ENCODE results near the gene UBTD1.
A peak's percentile ranks its signal among the peaks of the same experiment; 100 is the strongest.

The UBTD1 gene

DNA sequence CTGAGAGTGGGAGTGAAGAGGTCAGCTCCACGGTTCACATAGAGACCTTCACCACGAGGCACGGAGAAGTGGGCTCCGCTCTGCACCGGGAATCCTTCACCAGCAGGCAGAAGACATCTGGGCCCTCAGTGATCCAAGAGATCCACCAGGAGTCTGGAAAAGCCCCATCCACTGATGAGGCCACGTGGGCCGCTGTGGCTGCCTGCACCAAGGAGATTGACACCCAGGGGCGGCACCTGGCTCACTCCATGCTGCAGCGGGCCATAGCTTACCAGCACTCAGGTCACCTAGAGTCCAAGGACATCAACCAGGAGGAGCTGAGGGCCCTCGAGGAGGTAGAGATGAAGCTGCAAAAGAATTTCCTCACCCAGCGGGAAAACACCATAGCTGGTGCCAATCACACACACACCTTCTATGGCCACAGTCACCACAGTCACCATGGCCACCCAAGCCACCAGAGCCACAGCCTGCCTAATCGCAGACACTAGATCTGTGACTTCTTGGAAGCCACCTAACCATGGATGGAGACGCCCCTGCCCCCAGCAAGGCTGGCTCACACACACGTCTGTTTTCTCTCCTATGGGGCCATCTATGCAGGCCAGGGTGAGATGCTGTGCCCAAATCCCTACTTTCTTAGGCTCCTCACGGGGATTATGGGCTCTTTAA lies 91.5 kb downstream of the UBTD1 start:
- no peak for FAIRE-seq

GRCh38 chr10:97590748-97591495 lies 92.2 kb downstream of the UBTD1 start:
- FAIRE-seq: no peak

- FAIRE-seq: no peak
Observed at GRCh38 chr10:97593421-97593820, 94.7 kb downstream of the UBTD1 start.

- no peak for FAIRE-seq
Observed at GRCh38 chr10:97596101-97597082, 97.7 kb downstream of the UBTD1 start.

DNA sequence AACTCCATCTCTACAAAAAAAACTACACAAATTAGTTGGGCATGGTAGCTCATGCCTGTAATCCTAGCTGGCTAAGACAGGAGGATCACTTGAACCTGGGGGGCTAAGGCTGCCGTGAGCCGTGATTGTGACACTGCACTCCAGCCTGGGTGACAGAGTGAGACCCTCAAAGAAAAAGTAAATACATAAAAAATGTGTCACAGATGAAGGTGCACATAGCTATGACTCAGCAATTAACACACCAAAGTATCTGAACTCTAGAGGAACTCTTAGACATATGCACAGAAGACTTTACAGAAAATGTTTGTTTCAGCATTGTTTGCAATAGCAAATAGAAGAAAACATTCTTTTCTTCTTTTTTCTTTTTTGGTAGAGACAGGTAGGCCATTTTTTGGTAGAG lies 99.1 kb downstream of the UBTD1 start:
- FAIRE-seq: no peak

DNA sequence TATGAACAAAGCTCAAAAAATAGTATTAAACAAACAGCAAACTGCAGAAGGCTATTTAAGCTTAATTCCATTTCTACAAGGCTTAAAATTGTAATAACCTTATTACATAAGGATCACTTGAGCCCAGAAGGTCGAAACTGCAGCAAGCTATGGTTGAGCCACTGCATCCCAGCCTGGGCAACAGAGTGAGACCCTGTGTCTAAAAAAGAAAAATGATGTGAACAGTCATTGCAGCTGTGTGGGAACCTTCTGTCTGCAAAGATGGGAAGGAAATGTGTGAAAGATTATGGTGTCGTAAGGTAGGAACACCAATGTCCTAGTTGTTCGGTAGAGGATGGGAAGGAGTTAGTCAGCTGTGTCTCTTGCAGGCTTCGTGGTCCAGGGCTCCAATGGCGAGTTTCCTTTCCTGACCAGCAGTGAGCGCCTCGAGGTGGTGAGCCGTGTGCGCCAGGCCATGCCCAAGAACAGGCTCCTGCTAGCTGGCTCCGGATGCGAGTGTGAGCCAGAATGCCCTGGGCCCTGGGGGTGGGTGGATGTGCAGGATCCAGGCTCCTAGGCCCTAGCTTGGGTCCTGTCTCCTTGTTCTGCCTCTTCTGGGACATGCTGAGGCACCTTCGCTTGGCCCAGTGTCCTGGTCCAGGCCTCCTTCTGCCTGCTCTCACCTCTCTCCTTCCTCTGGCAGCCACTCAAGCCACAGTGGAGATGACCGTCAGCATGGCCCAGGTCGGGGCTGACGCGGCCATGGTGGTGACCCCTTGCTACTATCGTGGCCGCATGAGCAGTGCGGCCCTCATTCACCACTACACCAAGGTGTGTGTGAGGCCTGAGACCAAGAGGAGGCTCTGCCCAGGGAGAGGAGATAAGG lies 99.9 kb downstream of the UBTD1 start:
- no peak for FAIRE-seq

DNA sequence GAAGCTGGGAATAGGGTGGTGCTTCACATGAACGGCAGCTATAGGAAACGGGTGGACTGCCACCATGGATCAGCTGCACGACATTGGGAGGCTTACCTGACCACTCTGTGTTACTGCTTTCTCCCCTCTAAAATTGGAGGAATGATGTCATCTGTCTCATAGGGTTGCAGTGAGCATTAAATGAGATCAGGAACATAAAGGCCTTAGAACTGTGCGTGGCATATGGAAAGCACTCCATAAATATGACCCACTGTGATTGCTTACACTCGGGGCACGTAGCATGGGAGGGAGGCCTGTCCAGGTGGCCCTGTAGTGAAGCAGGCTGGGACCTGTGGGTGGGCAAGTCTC lies 100.5 kb downstream of the UBTD1 start:
- no peak for FAIRE-seq

DNA sequence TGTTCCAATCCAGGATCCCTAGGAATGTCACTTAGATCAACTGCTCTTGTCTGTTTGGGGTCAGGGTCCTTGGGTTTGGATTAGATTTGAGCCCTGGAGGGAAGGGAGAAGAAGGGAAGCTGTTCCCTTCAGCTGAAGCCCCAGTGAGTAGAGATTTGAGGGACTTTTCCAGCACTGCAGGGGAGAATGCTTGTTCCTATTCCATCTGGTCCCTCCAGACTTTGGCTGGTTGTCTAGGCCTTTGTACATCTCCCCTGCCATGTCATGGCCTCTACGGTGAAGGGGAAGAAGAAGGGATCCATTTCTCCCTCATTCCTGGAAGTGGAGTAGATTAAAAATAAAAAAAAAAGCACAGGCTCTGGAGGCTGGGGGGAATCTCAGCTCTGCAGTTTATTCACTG lies 101.9 kb downstream of the UBTD1 start:
- no peak for FAIRE-seq

- FAIRE-seq: no peak
Observed at GRCh38 chr10:97601268-97602215, 102.8 kb downstream of the UBTD1 start.

GRCh38 chr10:97607095-97607636 lies 108.4 kb downstream of the UBTD1 start:
- FAIRE-seq: no peak

DNA sequence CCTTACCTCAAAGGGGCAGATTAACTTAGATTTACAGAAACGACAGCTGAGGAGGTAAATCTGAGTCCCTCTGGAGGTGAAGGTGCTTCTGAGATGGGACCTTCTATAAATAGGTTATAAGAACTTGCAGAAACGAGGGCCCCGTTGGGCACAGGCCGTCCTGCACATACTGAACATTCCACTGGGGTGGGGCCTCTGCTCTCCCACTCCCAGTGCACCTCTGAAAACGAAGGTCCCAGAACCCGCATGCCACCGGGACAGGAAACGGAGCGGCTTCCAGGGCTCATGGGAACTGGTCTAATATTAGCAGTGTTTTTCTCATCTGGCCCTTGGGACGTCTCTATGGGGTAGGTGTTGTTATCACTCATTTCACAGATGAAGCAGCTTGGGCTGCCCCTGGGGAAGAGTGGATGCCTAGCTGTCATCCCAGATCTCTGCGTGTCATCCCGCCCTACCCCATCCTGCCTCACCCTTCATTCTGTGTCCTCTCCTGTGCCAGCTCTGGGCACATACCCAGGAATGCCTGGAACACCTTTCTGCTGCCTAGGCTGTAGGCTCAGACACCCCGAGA lies 110.4 kb downstream of the UBTD1 start:
- no peak for FAIRE-seq

GRCh38 chr10:97611473-97611872 lies 112.7 kb downstream of the UBTD1 start:
- FAIRE-seq: no peak

- FAIRE-seq: peak; percentile 76
Observed at GRCh38 chr10:97612386-97612785, 113.7 kb downstream of the UBTD1 start.

DNA sequence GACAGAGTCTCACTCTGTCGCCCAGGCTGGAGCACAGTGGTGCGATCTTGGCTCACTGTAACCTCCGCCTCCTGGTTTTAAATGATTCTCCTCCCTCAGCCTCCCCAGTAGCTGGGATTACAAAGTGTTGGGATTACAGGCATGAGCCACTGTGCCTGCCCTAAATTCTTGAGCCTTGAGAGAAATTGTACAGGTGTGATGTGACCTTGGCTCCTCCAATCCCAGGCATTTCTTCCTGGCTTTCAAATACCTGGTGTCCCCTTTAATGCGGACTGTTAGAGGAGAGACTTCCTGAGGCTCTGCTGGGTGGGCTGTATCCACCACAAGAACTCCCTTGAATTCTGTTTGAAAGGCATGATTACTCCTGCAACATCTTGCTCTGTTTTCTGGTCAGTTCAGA lies 119.6 kb downstream of the UBTD1 start:
- FAIRE-seq: no peak

DNA sequence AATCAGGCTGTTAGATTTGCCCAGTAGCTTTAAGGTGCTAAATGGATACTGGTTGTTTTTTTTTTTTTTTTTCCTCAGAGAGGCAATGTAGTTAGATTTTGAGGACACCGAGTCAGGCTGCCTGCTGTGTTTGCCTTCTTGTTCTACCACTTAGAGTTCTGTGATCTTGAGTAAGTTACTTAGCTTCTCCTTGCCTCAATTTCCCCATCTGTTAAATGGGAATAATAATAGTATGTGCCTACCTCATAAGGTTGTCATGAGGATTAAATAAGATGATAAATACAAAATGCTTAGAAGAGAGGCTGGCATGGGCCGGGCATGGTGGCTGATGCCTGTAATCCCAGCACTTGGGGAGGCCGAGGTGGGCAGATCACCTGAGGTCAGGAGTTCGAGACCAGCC lies 120.0 kb downstream of the UBTD1 start:
- FAIRE-seq: no peak

Data from TTC549 (cell line).